Measurements from ENCODE around the gene TMEM54.

DNA sequence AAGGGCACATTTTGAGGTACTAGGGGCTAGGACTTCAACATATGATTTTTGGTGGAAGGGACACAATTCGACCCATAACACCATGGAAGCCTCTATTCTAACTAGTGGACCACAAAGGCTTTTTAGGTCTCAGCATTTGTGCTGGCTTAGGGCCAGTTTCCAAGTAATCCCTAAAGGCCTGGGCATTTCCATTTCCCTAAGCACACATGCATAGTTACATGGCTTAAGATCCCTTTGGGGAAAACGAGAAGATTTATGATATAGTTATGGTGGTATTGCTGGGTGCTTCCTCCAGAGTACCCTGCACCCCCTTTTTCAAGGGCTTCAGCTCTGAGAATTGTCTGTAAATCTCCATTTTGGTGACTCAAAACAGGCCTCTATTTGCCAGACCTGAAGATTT, 28.2 kb upstream of the TMEM54 start:
- TF ChIP-seq EZH2phosphoT487 (IDR thresholded peaks at IDR 0.05; ENCODE audit: insufficient read depth, low read depth): no peak
- no peak for TF ChIP-seq EZH2 (IDR thresholded peaks at IDR 0.05; ENCODE audit: insufficient read depth, poor library complexity, severe bottlenecking)
